T-helper 1 cell treated with Interleukin-12 subunit alpha and Interleukin-12 subunit beta and Interleukin-4 antibody, amounts not matched to agents 30 μg/mL and 1 μg/mL, for 36 hours (primary cell): ENCODE measurements around the gene PIP5KL1.

Experiments used
- H3K27ac Mint-ChIP-seq: one replicate; pipeline ENCODE4 v1.8.0; 2021; ENCODE audit warnings: mild to moderate bottlenecking, mixed read lengths
- H3K27me3 Mint-ChIP-seq: one replicate; pipeline ENCODE4 v1.8.0; 2021; ENCODE audit warnings: low read depth, mixed read lengths
- H3K36me3 Mint-ChIP-seq: one replicate; pipeline ENCODE4 v1.8.0; 2021; ENCODE audit warnings: low read depth, mixed read lengths
- H3K4me1 Mint-ChIP-seq: one replicate; pipeline ENCODE4 v1.8.0; 2021; ENCODE audit warnings: low read depth, mixed read lengths
- H3K4me3 Mint-ChIP-seq: one replicate; pipeline ENCODE4 v1.8.0; 2021; ENCODE audit warnings: mild to moderate bottlenecking, moderate library complexity, mixed read lengths
- H3K9me3 Mint-ChIP-seq: one replicate; pipeline ENCODE4 v1.8.0; 2021; ENCODE audit warnings: mixed read lengths

PIP5KL1 gene

GRCh38 chr9:127960410-127961154 lies 30.0 kb upstream of the PIP5KL1 start:
- Mint-ChIP-seq H3K27me3 (no peaks in the 10 kb centered on the region), H3K4me3 (no peak overlapping the region), H3K4me1 (peaks cover 68% of the 10 kb centered on the region), H3K27ac (peak overlapping the region; percentile 33), H3K36me3 (peaks cover 46% of the 10 kb centered on the region), H3K9me3 (no peaks in the 10 kb centered on the region)

GRCh38 chr9:127959841-127960409 lies 29.3 kb upstream of the PIP5KL1 start:
- Mint-ChIP-seq H3K4me3 (no peak overlapping the region), H3K36me3 (peaks cover 43% of the 10 kb centered on the region), H3K4me1 (peaks cover 65% of the 10 kb centered on the region), H3K27ac (peak overlapping the region; percentile 33), H3K27me3 (no peaks in the 10 kb centered on the region), H3K9me3 (no peaks in the 10 kb centered on the region)

GRCh38 chr9:127959398-127959797 lies 28.8 kb upstream of the PIP5KL1 start:
- Mint-ChIP-seq H3K4me1 (peaks cover 69% of the 10 kb centered on the region), H3K9me3 (no peaks in the 10 kb centered on the region), H3K36me3 (peaks cover 43% of the 10 kb centered on the region), H3K4me3 (no peak overlapping the region), H3K27ac (no peak overlapping the region), H3K27me3 (no peaks in the 10 kb centered on the region)

GRCh38 chr9:127958728-127959127 lies 28.2 kb upstream of the PIP5KL1 start:
- H3K27ac Mint-ChIP-seq: no peak overlapping the region
- no peaks in the 10 kb centered on the region for H3K27me3 Mint-ChIP-seq
- peaks cover 43% of the 10 kb centered on the region for H3K36me3 Mint-ChIP-seq
- H3K9me3 Mint-ChIP-seq: no peaks in the 10 kb centered on the region
- H3K4me3 Mint-ChIP-seq: no peak overlapping the region
- peaks cover 73% of the 10 kb centered on the region for H3K4me1 Mint-ChIP-seq

- Mint-ChIP-seq H3K27ac (peak overlapping the region; percentile 76), H3K4me3 (peak overlapping the region; percentile 59), H3K4me1 (peaks cover 57% of the 10 kb centered on the region), H3K36me3 (peaks cover 32% of the 10 kb centered on the region), H3K27me3 (no peaks in the 10 kb centered on the region), H3K9me3 (no peaks in the 10 kb centered on the region)
These were observed 24.9 kb upstream of the PIP5KL1 start for GRCh38 chr9:127955294-127956015.

GRCh38 chr9:127954831-127955293 lies 24.3 kb upstream of the PIP5KL1 start:
- peaks cover 54% of the 10 kb centered on the region for H3K4me1 Mint-ChIP-seq
- no peaks in the 10 kb centered on the region for H3K9me3 Mint-ChIP-seq
- no peak overlapping the region for H3K27ac Mint-ChIP-seq
- peaks cover 32% of the 10 kb centered on the region for H3K36me3 Mint-ChIP-seq
- H3K4me3 Mint-ChIP-seq: no peak overlapping the region
- H3K27me3 Mint-ChIP-seq: no peaks in the 10 kb centered on the region

GRCh38 chr9:127953768-127954505 lies 23.4 kb upstream of the PIP5KL1 start:
- no peak overlapping the region for H3K4me3 Mint-ChIP-seq
- H3K27me3 Mint-ChIP-seq: no peaks in the 10 kb centered on the region
- peaks cover 49% of the 10 kb centered on the region for H3K4me1 Mint-ChIP-seq
- H3K27ac Mint-ChIP-seq: no peak overlapping the region
- no peaks in the 10 kb centered on the region for H3K9me3 Mint-ChIP-seq
- H3K36me3 Mint-ChIP-seq: peaks cover 22% of the 10 kb centered on the region

- Mint-ChIP-seq H3K9me3 (no peaks in the 10 kb centered on the region), H3K27ac (no peak overlapping the region), H3K4me1 (peaks cover 47% of the 10 kb centered on the region), H3K36me3 (peaks cover 23% of the 10 kb centered on the region), H3K4me3 (no peak overlapping the region), H3K27me3 (no peaks in the 10 kb centered on the region)
These were observed 22.6 kb upstream of the PIP5KL1 start for GRCh38 chr9:127953154-127953553.

GRCh38 chr9:127950513-127951289 lies 20.1 kb upstream of the PIP5KL1 start:
- H3K4me3 Mint-ChIP-seq: no peak overlapping the region

GRCh38 chr9:127949827-127950512 lies 19.4 kb upstream of the PIP5KL1 start:
- Mint-ChIP-seq H3K27me3 (no peaks in the 10 kb centered on the region), H3K27ac (peak overlapping the region; percentile 65), H3K9me3 (no peaks in the 10 kb centered on the region), H3K4me1 (peaks cover 27% of the 10 kb centered on the region), H3K36me3 (peaks cover 22% of the 10 kb centered on the region), H3K4me3 (no peak overlapping the region)

More at GRCh38 chr9:127950513-127951289, 20.1 kb upstream of the PIP5KL1 start:
- Mint-ChIP-seq H3K36me3 (peaks cover 23% of the 10 kb centered on the region), H3K27me3 (no peaks in the 10 kb centered on the region), H3K4me1 (peaks cover 32% of the 10 kb centered on the region), H3K9me3 (no peaks in the 10 kb centered on the region), H3K27ac (peak overlapping the region; percentile 65)

GRCh38 chr9:127947841-127948710 lies 17.5 kb upstream of the PIP5KL1 start:
- Mint-ChIP-seq H3K4me1 (peaks cover 24% of the 10 kb centered on the region), H3K9me3 (no peaks in the 10 kb centered on the region), H3K27me3 (no peaks in the 10 kb centered on the region), H3K27ac (no peak overlapping the region), H3K36me3 (peaks cover 29% of the 10 kb centered on the region), H3K4me3 (no peak overlapping the region)

- no peak overlapping the region for H3K27ac Mint-ChIP-seq
- H3K36me3 Mint-ChIP-seq: peaks cover 38% of the 10 kb centered on the region
- peaks cover 23% of the 10 kb centered on the region for H3K4me1 Mint-ChIP-seq
- no peaks in the 10 kb centered on the region for H3K9me3 Mint-ChIP-seq
- H3K27me3 Mint-ChIP-seq: no peaks in the 10 kb centered on the region
- no peak overlapping the region for H3K4me3 Mint-ChIP-seq
These were observed 16.2 kb upstream of the PIP5KL1 start for GRCh38 chr9:127946728-127947127.
